GM12878 (cell line): ENCODE measurements around the gene NOVA2.

ENCODE experiments used
- CTCF ChIP-seq, 3 experiments: IDR thresholded peaks in 2 of 3; conservative IDR thresholded peaks in 1 of 3; 2 replicates each; pipeline ENCODE4 v1.5.1; 2011; ENCODE audit warnings: low read depth in 3 of 3, low read length in 3 of 3, mild to moderate bottlenecking in 3 of 3, control low read depth in 2 of 3, moderate library complexity in 2 of 3, inconsistent platforms in 1 of 3, mixed read lengths in 1 of 3; ENCODE audit not compliant: control insufficient read depth in 2 of 3, insufficient read depth in 1 of 3; ENCODE audit errors: extremely low read depth in 1 of 3
- MTA3 ChIP-seq: IDR thresholded peaks from 2 replicates; pipeline ENCODE4 v1.6.1; 2012; ENCODE audit warnings: low read length, inconsistent platforms, borderline replicate concordance
- NR2C2 ChIP-seq: IDR thresholded peaks from 2 replicates; pipeline ENCODE4 v1.6.1; 2011; ENCODE audit warnings: borderline replicate concordance, low read depth; ENCODE audit not compliant: control insufficient read depth, insufficient read length
- POLR2A ChIP-seq: IDR thresholded peaks from 2 replicates; pipeline ENCODE4 v1.6.1; 2011; ENCODE audit warnings: low read depth, mild to moderate bottlenecking, low read length
- REST ChIP-seq: IDR thresholded peaks from 2 replicates; pipeline ENCODE4 v1.6.1; 2012; ENCODE audit warnings: mild to moderate bottlenecking, low read depth, low read length
- SMAD1 ChIP-seq: fragments of 450-650 bp; IDR thresholded peaks from 2 replicates; pipeline ENCODE4 v1.6.1; 2018; ENCODE audit warnings: mild to moderate bottlenecking, low read depth; ENCODE audit not compliant: partially characterized antibody
- SRF ChIP-seq, 2 experiments: IDR thresholded peaks; 2 replicates each; pipeline ENCODE4 v1.6.1; 2011; ENCODE audit warnings: low read depth in 2 of 2, low read length in 2 of 2, mild to moderate bottlenecking in 1 of 2, moderate library complexity in 1 of 2
- TAF1 ChIP-seq: IDR thresholded peaks from 2 replicates; pipeline ENCODE4 v1.6.1; 2011; ENCODE audit warnings: mild to moderate bottlenecking, low read depth, low read length, borderline replicate concordance
- TARDBP ChIP-seq: IDR thresholded peaks from 2 replicates; pipeline ENCODE4 v1.6.1; 2016; ENCODE audit warnings: borderline replicate concordance
- ZNF207 ChIP-seq: fragments of 450-650 bp; IDR thresholded peaks from 2 replicates; pipeline ENCODE4 v1.6.1; 2014; ENCODE audit warnings: antibody characterized with exemption, mild to moderate bottlenecking, borderline replicate concordance

- TF ChIP-seq TAF1 (no peak), SMAD1 (no peak), POLR2A (peak; percentile 68), SRF (IDR thresholded peaks at IDR 0.05; ENCODE audit: low read depth in 2 of 2, low read length in 2 of 2) (peak in 1 of 2 experiments; percentile 48; a peak in 1 of 4 replicates), REST (no peak), NR2C2 (no peak), ZNF207 (0 out of 2 replicates have a peak, but pooled peaks have one; percentile 15), TARDBP (peak; percentile 62; the same call in 1 of the 2 replicates), CTCF (IDR thresholded peaks at IDR 0.05 in 2 of 3, conservative IDR thresholded peaks at IDR 0.05 in 1 of 3; ENCODE audit: control insufficient read depth in 2 of 3, extremely low read depth in 1 of 3, insufficient read depth in 1 of 3, low read depth in 3 of 3, low read length in 3 of 3) (no peak), MTA3 (no peak)
Measured at GRCh38 chr19:45885556-45886426, 87.9 kb downstream of the NOVA2 start, which contains the start of gene IRF2BP1.
